OCI-LY1 (cell line): Measurements from ENCODE around the gene POU2F1.

Experiments used
- EZH2 ChIP-seq: fragments of 200-600 bp; sonication (generic), shearing (Covaris generic); IDR thresholded peaks from 2 replicates; pipeline ENCODE4 v1.8.0; 2017; ENCODE audit warnings: borderline replicate concordance, mixed run types, mild to moderate bottlenecking, antibody characterized with exemption, low read length, moderate library complexity, mixed read lengths
- TF ChIP-seq, protein P1 (sequence below): fragments of 200-600 bp; sonication (generic), shearing (Covaris generic); IDR thresholded peaks from 2 replicates; pipeline ENCODE4 v1.5.1; 2017; ENCODE audit warnings: mild to moderate bottlenecking, antibody characterized with exemption, low read length, moderate library complexity, mixed read lengths

DNA sequence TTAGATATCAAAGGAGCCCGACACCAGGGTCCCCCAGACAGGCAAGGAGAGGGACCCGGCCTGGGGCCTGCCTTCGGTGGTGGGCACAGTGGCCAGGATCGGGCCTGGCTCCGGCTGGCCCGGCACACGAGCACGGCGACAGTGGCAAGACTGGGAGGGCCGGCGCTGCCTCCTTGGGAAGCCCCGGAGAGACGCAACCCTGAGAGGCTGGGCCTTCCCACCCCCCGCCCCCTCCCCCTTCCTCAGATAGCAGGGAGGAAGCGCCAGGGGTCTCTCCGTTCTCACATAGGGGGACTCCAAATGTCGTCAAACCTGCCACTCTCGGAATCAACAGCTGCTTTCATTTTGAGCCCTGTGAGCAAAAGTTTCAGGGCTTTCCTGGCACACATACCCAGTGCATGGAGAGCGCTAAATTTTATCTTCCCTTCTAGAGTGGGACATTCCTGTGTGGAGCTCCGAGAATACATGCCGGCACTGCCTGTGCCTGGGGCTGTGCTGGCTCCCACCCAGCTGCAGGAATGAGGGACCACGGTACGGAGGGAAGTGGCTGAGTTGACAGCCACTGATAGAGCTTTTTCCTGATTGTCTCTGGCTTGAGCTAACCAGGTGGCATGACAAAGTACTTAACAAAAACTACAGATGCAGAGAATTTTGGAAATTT is 235.2 kb downstream of the POU2F1 start:
- TF ChIP-seq, protein P1, sequence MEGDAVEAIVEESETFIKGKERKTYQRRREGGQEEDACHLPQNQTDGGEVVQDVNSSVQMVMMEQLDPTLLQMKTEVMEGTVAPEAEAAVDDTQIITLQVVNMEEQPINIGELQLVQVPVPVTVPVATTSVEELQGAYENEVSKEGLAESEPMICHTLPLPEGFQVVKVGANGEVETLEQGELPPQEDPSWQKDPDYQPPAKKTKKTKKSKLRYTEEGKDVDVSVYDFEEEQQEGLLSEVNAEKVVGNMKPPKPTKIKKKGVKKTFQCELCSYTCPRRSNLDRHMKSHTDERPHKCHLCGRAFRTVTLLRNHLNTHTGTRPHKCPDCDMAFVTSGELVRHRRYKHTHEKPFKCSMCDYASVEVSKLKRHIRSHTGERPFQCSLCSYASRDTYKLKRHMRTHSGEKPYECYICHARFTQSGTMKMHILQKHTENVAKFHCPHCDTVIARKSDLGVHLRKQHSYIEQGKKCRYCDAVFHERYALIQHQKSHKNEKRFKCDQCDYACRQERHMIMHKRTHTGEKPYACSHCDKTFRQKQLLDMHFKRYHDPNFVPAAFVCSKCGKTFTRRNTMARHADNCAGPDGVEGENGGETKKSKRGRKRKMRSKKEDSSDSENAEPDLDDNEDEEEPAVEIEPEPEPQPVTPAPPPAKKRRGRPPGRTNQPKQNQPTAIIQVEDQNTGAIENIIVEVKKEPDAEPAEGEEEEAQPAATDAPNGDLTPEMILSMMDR, result no peak
- TF ChIP-seq EZH2, result no peak
